CD4-positive, alpha-beta T cell (primary cell): ENCODE measurements around the gene OR6C2. TPM values are rescaled to one million over a fixed set of nuclear protein-coding genes. Genes with fewer than 3 reads are reported as not detected.

Source experiments
- ATAC-seq: fragments of 200-7000 bp; cut with Tn5 transposase; one replicate; pipeline ENCODE4 v1.10.0; 2022; ENCODE audit warnings: mild to moderate bottlenecking; ENCODE audit not compliant: poor library complexity
- CTCF ChIA-PET: fragments of 350-600 bp; sonication (Branson Sonifier 250); formaldehyde crosslinking; loops from one replicate; lab custom pipeline; 2021; ENCODE audit warnings: antibody characterized with exemption, inconsistent platforms; lab: Charles Lee
- POLR2A ChIA-PET: fragments of 350-600 bp; sonication (Branson Sonifier 250); formaldehyde crosslinking; loops from one replicate; lab custom pipeline; 2021; ENCODE audit warnings: antibody characterized with exemption, inconsistent platforms; lab: Charles Lee
- DNase-seq, 14 experiments: peaks; one replicate each; pipeline ENCODE4 v3.0.0-alpha.2; 2013 to 2020; ENCODE audit warnings: mixed read lengths in 2 of 14
- H3K27ac ChIP-seq, 2 donors: one replicate each; pipeline versions ENCODE4 v1.5.1 to v1.7.0; 2013; ENCODE audit warnings: low read length in 2 of 2, low read depth in 1 of 2, mild to moderate bottlenecking in 1 of 2
- H3K27me3 ChIP-seq, 2 experiments: 1 replicate in 1 of 2; 2 replicates in 1 of 2; pipeline versions ENCODE4 v1.6.1 to v1.7.0; 2013; ENCODE audit warnings: low read length in 2 of 2, control low read depth in 1 of 2, mild to moderate bottlenecking in 1 of 2, moderate library complexity in 1 of 2; ENCODE audit not compliant: insufficient read depth in 2 of 2, control insufficient read depth in 1 of 2
- H3K36me3 ChIP-seq: one replicate; pipeline ENCODE4 v1.6.1; 2013; ENCODE audit warnings: low read length, control low read depth; ENCODE audit not compliant: insufficient read depth
- H3K4me1 ChIP-seq: one replicate; pipeline ENCODE4 v1.6.1; 2013; ENCODE audit warnings: low read length, control low read depth; ENCODE audit not compliant: insufficient read depth
- H3K4me3 ChIP-seq: one replicate; pipeline ENCODE4 v1.5.1; 2013; ENCODE audit warnings: mild to moderate bottlenecking, low read length, moderate library complexity
- H3K9me3 ChIP-seq, 2 experiments: 1 replicate in 1 of 2; 2 replicates in 1 of 2; pipeline versions ENCODE4 v1.6.1 to v1.7.0; 2013; ENCODE audit warnings: low read length in 2 of 2, mild to moderate bottlenecking in 2 of 2, control low read depth in 1 of 2, moderate library complexity in 1 of 2; ENCODE audit not compliant: control insufficient read depth in 1 of 2, insufficient read depth in 1 of 2
- H3K27ac Mint-ChIP-seq: one replicate; pipeline ENCODE4 v1.8.0; 2020; ENCODE audit warnings: mixed read lengths
- H3K27me3 Mint-ChIP-seq: one replicate; pipeline ENCODE4 v1.8.0; 2021; ENCODE audit warnings: mixed read lengths
- H3K36me3 Mint-ChIP-seq: one replicate; pipeline ENCODE4 v1.8.0; 2021; ENCODE audit warnings: low read depth, mixed read lengths
- H3K4me1 Mint-ChIP-seq: one replicate; pipeline ENCODE4 v1.8.0; 2021; ENCODE audit warnings: low read depth, mixed read lengths
- H3K4me3 Mint-ChIP-seq: one replicate; pipeline ENCODE4 v1.8.0; 2020; ENCODE audit warnings: mild to moderate bottlenecking, mixed read lengths
- H3K9me3 Mint-ChIP-seq: one replicate; pipeline ENCODE4 v1.8.0; 2020; ENCODE audit warnings: mixed read lengths
- CTCF ChIP-seq: fragments of 200-600 bp; IDR thresholded peaks from one replicate; pipeline ENCODE4 v1.8.0; 2022; ENCODE audit warnings: antibody characterized with exemption, mild to moderate bottlenecking
- intact Hi-C, 2 experiments: fragments of 100-400 bp; cut with DNase I in 1 of 2; cut with micrococcal nuclease in 1 of 2; formaldehyde crosslinking; loops; one replicate each; pipeline versions ENCODE4 v1.15.1 to v1.9.0; 2023 to 2025; cut with DNase I, micrococcal nuclease
- total RNA-seq, 174 experiments: library from RNA in 2 of 174; stranded (reverse) in 2 of 174; gene quantifications; one replicate each; pipeline ENCODE4 v1.2.3 and lab custom pipeline; 2021 to 2026

The OR6C2 gene
- total RNA-seq, 2 experiments from 2014 or later = not detected

DNA sequence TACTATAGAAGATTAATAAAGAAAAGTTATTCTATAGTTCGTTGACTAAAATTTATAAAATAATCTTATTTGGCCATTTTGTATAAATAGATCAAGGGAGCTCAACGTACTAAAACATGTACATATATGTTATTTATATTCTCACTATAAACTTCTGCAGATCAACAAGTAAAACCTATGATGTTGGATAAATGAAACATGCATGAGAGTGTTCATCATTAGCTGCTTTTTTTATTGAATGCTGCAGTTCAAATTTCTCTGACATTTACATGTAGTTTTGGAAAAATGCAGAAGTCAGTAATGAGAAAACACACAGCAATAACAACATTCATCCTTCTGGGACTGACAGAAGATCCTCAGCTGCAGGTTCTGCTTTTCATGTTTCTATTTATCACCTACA, 48.2 kb downstream of the OR6C2 start, which contains the start of gene OR6C68:
Gene OR6C68 (plus strand): TSS at position 301 of the 400 bp plus-strand sequence. CDS start 0 bp downstream, at position 301.
- ChIA-PET POLR2A (no interaction called here), CTCF (no interaction called here)
- Mint-ChIP-seq H3K36me3 (no peaks in the 10 kb centered on the region), H3K4me1 (no peaks in the 10 kb centered on the region), H3K27me3 (peaks cover 14% of the 10 kb centered on the region), H3K27ac (no peak within 1 kb of the TSS), H3K9me3 (no peaks in the 10 kb centered on the region), H3K4me3 (no peak within 1 kb of the TSS)
- Histone ChIP-seq H3K4me3 (no peak within 1 kb of the TSS), H3K27ac (no peak within 1 kb of the TSS), H3K27me3 (no peaks in the 10 kb centered on the region), H3K9me3 (no peaks in the 10 kb centered on the region), H3K4me1 (no peaks in the 10 kb centered on the region), H3K36me3 (no peaks in the 10 kb centered on the region)
- TF ChIP-seq CTCF = no peak
- no peak for DNase-seq
- intact Hi-C loops = no loop called here
- no peak for ATAC-seq

GRCh38 chr12:55495490-55495889, 51.6 kb downstream of the OR6C2 start:
- DNase-seq (no peak), ATAC-seq (no peak)
- H3K27ac Mint-ChIP-seq = no peak overlapping the region
- ChIA-PET POLR2A (no interaction called here), CTCF (no interaction called here)
- H3K36me3 Mint-ChIP-seq = no peaks in the 10 kb centered on the region
- H3K9me3 Mint-ChIP-seq = no peaks in the 10 kb centered on the region
- intact Hi-C loops = no loop called here
- H3K27me3 Mint-ChIP-seq = peaks cover 18% of the 10 kb centered on the region
- Histone ChIP-seq H3K4me1 (no peaks in the 10 kb centered on the region), H3K36me3 (no peaks in the 10 kb centered on the region), H3K27me3 (no peaks in the 10 kb centered on the region), H3K9me3 (no peaks in the 10 kb centered on the region), H3K4me3 (no peak overlapping the region), H3K27ac (no peak overlapping the region)
- H3K4me1 Mint-ChIP-seq = no peaks in the 10 kb centered on the region
- no peak overlapping the region for H3K4me3 Mint-ChIP-seq
- no peak for TF ChIP-seq CTCF

GRCh38 chr12:55499231-55499630, 55.4 kb downstream of the OR6C2 start:
- H3K9me3 Mint-ChIP-seq = no peaks in the 10 kb centered on the region
- peaks cover 23% of the 10 kb centered on the region for H3K27me3 Mint-ChIP-seq
- intact Hi-C loops = no loop called here
- DNase-seq (no peak), ATAC-seq (no peak)
- no peaks in the 10 kb centered on the region for H3K4me1 Mint-ChIP-seq
- Histone ChIP-seq H3K9me3 (no peaks in the 10 kb centered on the region), H3K27me3 (peaks cover 0 to 5% of the 10 kb centered on the region in 2 experiments), H3K4me3 (no peak overlapping the region), H3K27ac (no peak overlapping the region), H3K4me1 (no peaks in the 10 kb centered on the region), H3K36me3 (no peaks in the 10 kb centered on the region)
- no peak overlapping the region for H3K4me3 Mint-ChIP-seq
- H3K27ac Mint-ChIP-seq = no peak overlapping the region
- ChIA-PET CTCF (no interaction called here), POLR2A (no interaction called here)
- no peaks in the 10 kb centered on the region for H3K36me3 Mint-ChIP-seq
- TF ChIP-seq CTCF = no peak
